Lung (tissue), 12 donors: Measurements from ENCODE around the gene MIX23. TPM values are rescaled to one million over a fixed set of nuclear protein-coding genes. Genes with fewer than 3 reads are reported as not detected.

ENCODE experiments used
- ATAC-seq: fragments of 200-7000 bp; cut with Tn5 transposase; one replicate; pipeline ENCODE4 v1.9.1; 2020; ENCODE audit warnings: moderate number of reproducible peaks; ENCODE audit not compliant: insufficient read depth, low FRiP score
- DNase-seq, 3 donors: peaks; one replicate each; pipeline ENCODE4 v3.0.0-alpha.2; 2013 to 2017
- H3K27ac ChIP-seq, 2 donors: one replicate each; pipeline ENCODE4 v1.5.1; 2013; ENCODE audit warnings: mild to moderate bottlenecking in 2 of 2, moderate library complexity in 2 of 2, control low read depth in 1 of 2, inconsistent platforms in 1 of 2, low read depth in 1 of 2, low read length in 1 of 2
- H3K27me3 ChIP-seq, 3 donors: one replicate each; pipeline ENCODE4 v1.5.1; 2013; ENCODE audit warnings: low read length in 2 of 3; ENCODE audit not compliant: control insufficient read depth in 3 of 3, insufficient read depth in 3 of 3
- H3K36me3 ChIP-seq, 4 donors: one replicate each; pipeline ENCODE4 v1.5.1; 2013; ENCODE audit warnings: low read length in 4 of 4, mild to moderate bottlenecking in 1 of 4, moderate library complexity in 1 of 4; ENCODE audit not compliant: control insufficient read depth in 4 of 4, insufficient read depth in 4 of 4
- H3K4me1 ChIP-seq, 5 donors: one replicate each; pipeline ENCODE4 v1.5.1; 2013; ENCODE audit warnings: low read length in 5 of 5, mild to moderate bottlenecking in 2 of 5, moderate library complexity in 1 of 5; ENCODE audit not compliant: control insufficient read depth in 5 of 5, insufficient read depth in 5 of 5
- H3K4me3 ChIP-seq: one replicate; pipeline ENCODE4 v1.5.1; 2013; ENCODE audit warnings: mild to moderate bottlenecking, control low read depth, moderate library complexity
- H3K9ac ChIP-seq, 2 donors: one replicate each; pipeline ENCODE4 v1.5.1; 2013; ENCODE audit warnings: low read length in 2 of 2, control low read depth in 1 of 2; ENCODE audit not compliant: insufficient read depth in 1 of 2
- H3K9me3 ChIP-seq, 4 donors: one replicate each; pipeline ENCODE4 v1.5.1; 2013; ENCODE audit warnings: low read length in 3 of 4, mild to moderate bottlenecking in 1 of 4, moderate library complexity in 1 of 4; ENCODE audit not compliant: control insufficient read depth in 4 of 4, insufficient read depth in 3 of 4
- WGBS, 2 donors: extraction: QIAGEN DNeasy Blood & Tissue Kit; methylation state at CpG; one replicate each; pipeline ENCODE4 v1.1.7; 2013; 5-methylcytosine and 5-hydroxymethylcytosine counted together
- polyA plus RNA-seq, 2 donors: library from polyadenylated mRNA; stranded (reverse); fragments of 200-250 nt; gene quantifications; one replicate each; pipeline ENCODE4 v1.2.1, GENCODE V29; 2013
- total RNA-seq, 2 donors: library from RNA; depleted of rRNA in 1 of 2; stranded (reverse); fragments of >200 nt in 1 of 2; gene quantifications; one replicate each; pipeline ENCODE4 v1.2.1, GENCODE V29; 2014 to 2021
- TF ChIP-seq, protein P1 (sequence below): IDR thresholded peaks from 2 replicates; pipeline ENCODE4 v1.5.1; 2012; ENCODE audit warnings: mild to moderate bottlenecking; ENCODE audit errors: control extremely low read depth, extremely low read depth
- donor health status: control.
- donor health status: control.
- donor health status: Bipolar disorder and iron deficiency.
- donor health status: healthy.
- donor health status: DM: yes; HTN: yes; CAD: no.

Gene MIX23
- total and polyA plus RNA-seq, 4 donors = 17.8 to 40.4 (median 21.4) TPM

DNA sequence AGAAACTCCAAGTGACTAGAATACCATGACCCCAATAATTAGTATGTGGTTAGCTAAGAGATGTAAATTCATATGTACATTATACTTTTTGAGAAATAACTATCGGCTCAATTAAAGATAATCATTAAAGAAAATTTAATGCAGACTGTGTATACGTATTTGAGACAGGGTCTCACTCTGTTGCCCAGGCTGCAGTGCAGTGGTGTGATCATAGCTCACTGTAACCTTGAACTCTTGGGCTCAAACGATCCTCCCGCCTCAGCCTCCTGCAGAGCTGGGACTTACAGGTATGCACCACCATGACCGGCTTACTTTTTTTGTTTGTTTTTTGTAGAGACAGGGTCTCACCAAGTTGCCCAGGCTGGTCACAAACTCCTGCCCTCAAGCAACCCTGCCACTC is 66.7 kb downstream of the MIX23 start:
- Histone ChIP-seq H3K4me3 (no peak overlapping the region), H3K9ac (no peak overlapping the region), H3K27me3 (no peaks in the 10 kb centered on the region), H3K36me3 (no peaks in the 10 kb centered on the region), H3K4me1 (peaks cover 0 to 10% (median 0%) of the 10 kb centered on the region in 5 donors), H3K9me3 (peaks cover 0 to 2% (median 0%) of the 10 kb centered on the region in 4 donors), H3K27ac (no peak overlapping the region)
- WGBS, 2 donors = 81 to 85% methylated on average over 5 of the region's 5 CpGs
- ATAC-seq = no peak
- DNase-seq = no peak
- TF ChIP-seq, protein P1, sequence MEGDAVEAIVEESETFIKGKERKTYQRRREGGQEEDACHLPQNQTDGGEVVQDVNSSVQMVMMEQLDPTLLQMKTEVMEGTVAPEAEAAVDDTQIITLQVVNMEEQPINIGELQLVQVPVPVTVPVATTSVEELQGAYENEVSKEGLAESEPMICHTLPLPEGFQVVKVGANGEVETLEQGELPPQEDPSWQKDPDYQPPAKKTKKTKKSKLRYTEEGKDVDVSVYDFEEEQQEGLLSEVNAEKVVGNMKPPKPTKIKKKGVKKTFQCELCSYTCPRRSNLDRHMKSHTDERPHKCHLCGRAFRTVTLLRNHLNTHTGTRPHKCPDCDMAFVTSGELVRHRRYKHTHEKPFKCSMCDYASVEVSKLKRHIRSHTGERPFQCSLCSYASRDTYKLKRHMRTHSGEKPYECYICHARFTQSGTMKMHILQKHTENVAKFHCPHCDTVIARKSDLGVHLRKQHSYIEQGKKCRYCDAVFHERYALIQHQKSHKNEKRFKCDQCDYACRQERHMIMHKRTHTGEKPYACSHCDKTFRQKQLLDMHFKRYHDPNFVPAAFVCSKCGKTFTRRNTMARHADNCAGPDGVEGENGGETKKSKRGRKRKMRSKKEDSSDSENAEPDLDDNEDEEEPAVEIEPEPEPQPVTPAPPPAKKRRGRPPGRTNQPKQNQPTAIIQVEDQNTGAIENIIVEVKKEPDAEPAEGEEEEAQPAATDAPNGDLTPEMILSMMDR = no peak

DNA sequence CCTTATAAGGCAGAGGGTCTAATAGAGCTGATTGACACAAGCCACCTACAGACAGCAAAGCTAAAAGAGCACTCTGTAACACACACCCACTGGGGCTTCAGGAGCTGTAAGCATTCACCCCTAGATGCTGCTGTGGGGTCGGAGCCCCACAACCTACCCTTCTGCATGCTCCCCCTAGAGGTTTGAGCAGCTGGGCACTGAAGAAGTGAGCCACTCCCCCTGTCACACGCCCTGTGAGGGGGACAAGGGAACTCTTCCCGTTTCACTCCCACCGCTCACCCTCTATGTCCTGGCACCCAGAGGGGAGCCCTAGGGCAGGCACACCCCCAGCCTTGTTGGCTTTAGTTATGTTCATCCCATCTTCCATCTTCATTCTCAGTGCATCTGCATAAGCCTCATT is 67.4 kb downstream of the MIX23 start:
- peaks cover 0 to 10% (median 0%) of the 10 kb centered on the region in 5 donors for H3K4me1 ChIP-seq
- no peak for ATAC-seq
- no peak overlapping the region for H3K9ac ChIP-seq
- no peaks in the 10 kb centered on the region for H3K36me3 ChIP-seq
- 50 to 76% methylated on average over 4 of the region's 4 CpGs for WGBS, 2 donors
- peaks cover 0 to 2% (median 0%) of the 10 kb centered on the region in 4 donors for H3K9me3 ChIP-seq
- H3K27ac ChIP-seq = no peak overlapping the region
- TF ChIP-seq, protein P1 = no peak
- no peak overlapping the region for H3K4me3 ChIP-seq
- no peak for DNase-seq
- peaks cover 0 to 1% (median 0%) of the 10 kb centered on the region in 3 donors for H3K27me3 ChIP-seq

DNA sequence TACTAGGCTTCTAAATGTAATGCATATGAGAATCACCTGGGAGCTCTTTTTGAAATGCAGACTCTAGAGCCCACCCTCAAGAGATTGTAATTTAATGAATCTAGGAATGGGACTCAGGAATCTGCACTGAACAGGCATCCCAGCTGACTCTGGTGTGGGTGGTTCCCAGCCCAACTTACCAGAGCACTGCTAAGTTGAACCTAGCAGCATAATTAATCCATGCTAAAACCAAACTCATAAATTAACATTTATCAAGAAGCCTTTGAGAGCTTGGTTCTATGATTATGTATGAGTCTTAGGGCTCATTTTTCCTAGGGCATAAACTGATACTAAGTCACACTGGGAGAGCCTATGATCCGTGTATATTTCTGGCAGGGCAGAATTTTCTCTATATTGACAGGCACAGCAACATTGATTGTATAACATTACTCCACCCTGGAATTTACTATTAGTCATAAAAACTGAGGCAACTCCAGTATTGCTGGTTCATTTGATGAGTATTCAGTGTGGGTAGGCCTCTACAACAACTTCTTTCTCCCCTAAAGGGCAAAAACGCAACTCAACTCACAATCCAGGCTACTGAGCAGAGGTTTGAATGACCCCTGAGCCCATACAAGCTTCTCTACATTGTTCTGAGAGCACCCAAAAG is 68.7 kb downstream of the MIX23 start:
- Histone ChIP-seq H3K4me1 (peaks cover 0 to 10% (median 0%) of the 10 kb centered on the region in 5 donors), H3K9ac (no peak overlapping the region), H3K27ac (no peak overlapping the region), H3K27me3 (peaks cover 0 to 2% (median 0%) of the 10 kb centered on the region in 3 donors), H3K36me3 (no peaks in the 10 kb centered on the region), H3K9me3 (peaks cover 0 to 2% (median 0%) of the 10 kb centered on the region in 4 donors), H3K4me3 (no peak overlapping the region)
- ATAC-seq = no peak
- DNase-seq = no peak
- TF ChIP-seq, protein P1 = no peak
- WGBS, 2 donors = 86 to 91% methylated on average over 2 of the region's 2 CpGs
